Suppressor macrophage treated with lipopolysaccharide for 1 hour (primary cell): ENCODE measurements around the gene SMIM13.

Source experiments
- DNase-seq, 3 donors: peaks; one replicate each; pipeline ENCODE4 v3.0.0-alpha.2; 2020 to 2022

The SMIM13 gene

GRCh38 chr6:11093626-11094410, at the start of gene SMIM13:
Gene SMIM13, plus strand, starts transcription at chr6:11093834. Its CDS starts 480 bp downstream, at chr6:11094314.
- DNase-seq, result peak; percentile 99

GRCh38 chr6:11043961-11044711, 49.5 kb upstream of the SMIM13 start, which contains the start of gene ELOVL2:
Gene ELOVL2, minus strand, starts transcription at chr6:11044305. Its CDS starts 75 bp downstream, at chr6:11044230.
- peak; percentile 44 to 73 (median 65) for DNase-seq

GRCh38 chr6:11044712-11045167, 48.9 kb upstream of the SMIM13 start:
- no peak for DNase-seq

GRCh38 chr6:11050731-11051130, 42.9 kb upstream of the SMIM13 start:
- peak; percentile 49 to 67 (median 59) for DNase-seq

GRCh38 chr6:11053307-11053706, 40.3 kb upstream of the SMIM13 start:
- no peak for DNase-seq

GRCh38 chr6:11054722-11055121, 38.9 kb upstream of the SMIM13 start:
- DNase-seq, result no peak

GRCh38 chr6:11055127-11055627, 38.5 kb upstream of the SMIM13 start:
- no peak for DNase-seq

- DNase-seq, result no peak
These were observed 36.8 kb upstream of the SMIM13 start for GRCh38 chr6:11056871-11057270.

GRCh38 chr6:11058406-11058805, 35.2 kb upstream of the SMIM13 start:
- DNase-seq, result no peak

- DNase-seq, result no peak
These were observed 31.6 kb upstream of the SMIM13 start for GRCh38 chr6:11062083-11062482.

- no peak for DNase-seq
These were observed 30.9 kb upstream of the SMIM13 start for GRCh38 chr6:11062715-11063114.

GRCh38 chr6:11064836-11065235, 28.8 kb upstream of the SMIM13 start:
- no peak for DNase-seq

- peak in 1 of 3 donors; percentile 7 for DNase-seq
These were observed 28.0 kb upstream of the SMIM13 start for GRCh38 chr6:11065436-11066202.

GRCh38 chr6:11066505-11067347, 26.9 kb upstream of the SMIM13 start:
- no peak for DNase-seq

- DNase-seq, result no peak
These were observed 26.3 kb upstream of the SMIM13 start for GRCh38 chr6:11067348-11067747.

- DNase-seq, result peak; percentile 19 to 70 (median 46)
These were observed 23.9 kb upstream of the SMIM13 start for GRCh38 chr6:11069760-11070159.

GRCh38 chr6:11072101-11072500, 21.5 kb upstream of the SMIM13 start:
- DNase-seq, result peak; percentile 62 to 81 (median 65)

- no peak for DNase-seq
These were observed 17.1 kb upstream of the SMIM13 start for GRCh38 chr6:11076540-11076939.

- DNase-seq, result no peak
These were observed 15.4 kb upstream of the SMIM13 start for GRCh38 chr6:11078266-11078665.

GRCh38 chr6:11080296-11080695, 13.3 kb upstream of the SMIM13 start:
- DNase-seq, result no peak

- DNase-seq, result peak in 2 of 3 donors; percentile 49 to 64
These were observed 10.1 kb upstream of the SMIM13 start for GRCh38 chr6:11083491-11083890.

GRCh38 chr6:11083956-11084355, 9.7 kb upstream of the SMIM13 start:
- DNase-seq, result no peak
